ENCODE measurements around the gene IQCF5. TPM values are rescaled to one million over a fixed set of nuclear protein-coding genes. Genes with fewer than 3 reads are reported as not detected.
A peak's percentile ranks its signal among the peaks of the same experiment; 100 is the strongest.
"Not testable (repeated sequence)": the region's sequence is repeated elsewhere in the genome, so short reads cannot be mapped to it uniquely, and the experiment has no call there.

The IQCF5 gene
- not detected in 2 replicates for total RNA-seq (2014; rRNA removed; shearing (Covaris generic); ENCODE audit: low replicate concordance)

DNA sequence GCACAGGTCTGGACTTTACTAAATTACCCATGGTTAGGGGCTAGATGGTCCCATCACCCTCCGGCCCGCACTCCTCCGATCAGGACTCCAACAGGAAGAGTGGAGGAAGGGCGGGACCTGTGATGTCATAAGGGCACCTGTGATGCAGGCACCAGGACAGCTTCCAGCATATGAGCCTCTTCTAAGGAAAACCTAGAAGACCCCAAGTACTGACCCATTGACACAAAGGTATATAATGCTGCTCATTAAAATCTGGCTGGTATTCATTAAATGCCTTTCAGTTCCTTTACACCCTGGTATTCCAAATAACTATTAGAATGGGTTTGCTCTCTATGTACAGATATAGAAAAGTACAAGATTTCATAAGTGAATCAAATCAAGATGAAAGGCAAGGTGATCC is at the start of gene IQCF5:
Gene IQCF5 (minus strand): TSS at position 101 of the 400 bp plus-strand sequence. CDS start 70 bp downstream, at position 31.
- in situ Hi-C loops (cut with HindIII; ENCODE audit: low pct_unique_long_range_greater_than_20kb, low sequenced_read_pairs) = no loop called here
- no peak for DNase-seq (ENCODE audit: low read depth)

DNA sequence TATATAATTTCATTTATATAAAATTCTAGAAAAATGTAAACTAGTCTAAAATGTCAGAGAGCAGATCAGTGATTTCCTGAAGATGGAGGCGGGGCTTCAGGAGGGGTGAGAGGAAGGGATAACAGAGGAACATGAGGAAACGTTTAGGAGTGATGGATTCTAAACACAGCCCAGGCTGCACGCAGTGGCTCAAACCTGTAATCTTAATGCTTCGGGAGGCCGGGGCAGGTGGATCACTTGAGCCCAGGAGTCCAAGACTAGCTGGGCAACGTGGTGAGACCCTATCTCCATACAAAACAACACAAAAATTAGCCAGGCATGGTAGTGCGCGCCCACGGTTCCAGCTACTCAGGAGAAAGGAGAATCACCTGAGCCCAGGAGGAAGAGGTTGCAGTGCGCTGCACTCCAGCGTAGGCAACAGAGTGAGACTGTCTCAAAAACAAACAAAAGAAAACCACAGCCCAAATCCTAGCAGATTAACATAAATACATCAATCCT is 45.7 kb upstream of the IQCF5 start:
- in situ Hi-C loops (cut with HindIII; ENCODE audit: low pct_unique_long_range_greater_than_20kb, low sequenced_read_pairs) = no loop called here

DNA sequence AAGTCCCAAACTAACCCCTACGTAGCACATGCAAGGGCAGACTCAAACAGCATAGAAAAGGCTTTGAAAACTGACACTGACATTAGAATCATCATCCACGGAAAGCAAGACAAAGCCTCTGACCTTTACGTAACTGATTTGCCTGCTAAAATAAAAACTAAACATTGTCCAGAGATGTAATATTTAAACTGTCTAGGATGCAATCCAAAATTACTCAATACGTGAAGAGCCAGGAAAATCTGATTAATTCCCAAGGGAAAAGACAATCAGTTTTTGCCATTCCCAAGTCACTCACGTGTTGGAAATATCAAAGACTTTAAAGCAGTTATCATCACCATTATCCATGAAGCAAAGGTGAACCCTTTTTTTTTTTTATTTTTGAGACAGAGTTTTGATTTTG is 41.0 kb upstream of the IQCF5 start:
- no peak for DNase-seq (ENCODE audit: low read depth)
- in situ Hi-C loops (cut with HindIII; ENCODE audit: low pct_unique_long_range_greater_than_20kb, low sequenced_read_pairs) = no loop called here

More for the DNA sequence above, 45.7 kb upstream of the IQCF5 start:
- no peak for DNase-seq (ENCODE audit: low read depth)

DNA sequence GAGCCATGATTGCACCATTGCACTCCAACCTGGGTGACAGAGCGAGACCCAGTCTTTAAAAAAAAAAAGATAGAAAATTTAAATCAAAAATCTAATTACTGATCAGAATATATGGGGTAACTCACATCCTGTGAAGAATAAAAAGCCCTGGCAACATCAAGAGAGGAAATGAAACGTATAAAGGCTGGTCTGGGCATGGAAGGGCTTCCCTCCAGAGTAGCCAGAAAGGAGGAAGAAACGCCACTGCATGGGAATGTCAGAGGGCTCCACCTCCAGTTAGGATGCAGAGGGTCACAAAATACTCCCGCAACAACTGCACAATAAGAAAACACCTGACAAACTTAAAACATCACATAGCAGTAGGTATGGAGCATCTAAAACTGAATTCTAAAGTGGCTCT is 32.6 kb upstream of the IQCF5 start:
- no peak for DNase-seq (ENCODE audit: low read depth)
- in situ Hi-C loops (cut with HindIII; ENCODE audit: low pct_unique_long_range_greater_than_20kb, low sequenced_read_pairs) = no loop called here

DNA sequence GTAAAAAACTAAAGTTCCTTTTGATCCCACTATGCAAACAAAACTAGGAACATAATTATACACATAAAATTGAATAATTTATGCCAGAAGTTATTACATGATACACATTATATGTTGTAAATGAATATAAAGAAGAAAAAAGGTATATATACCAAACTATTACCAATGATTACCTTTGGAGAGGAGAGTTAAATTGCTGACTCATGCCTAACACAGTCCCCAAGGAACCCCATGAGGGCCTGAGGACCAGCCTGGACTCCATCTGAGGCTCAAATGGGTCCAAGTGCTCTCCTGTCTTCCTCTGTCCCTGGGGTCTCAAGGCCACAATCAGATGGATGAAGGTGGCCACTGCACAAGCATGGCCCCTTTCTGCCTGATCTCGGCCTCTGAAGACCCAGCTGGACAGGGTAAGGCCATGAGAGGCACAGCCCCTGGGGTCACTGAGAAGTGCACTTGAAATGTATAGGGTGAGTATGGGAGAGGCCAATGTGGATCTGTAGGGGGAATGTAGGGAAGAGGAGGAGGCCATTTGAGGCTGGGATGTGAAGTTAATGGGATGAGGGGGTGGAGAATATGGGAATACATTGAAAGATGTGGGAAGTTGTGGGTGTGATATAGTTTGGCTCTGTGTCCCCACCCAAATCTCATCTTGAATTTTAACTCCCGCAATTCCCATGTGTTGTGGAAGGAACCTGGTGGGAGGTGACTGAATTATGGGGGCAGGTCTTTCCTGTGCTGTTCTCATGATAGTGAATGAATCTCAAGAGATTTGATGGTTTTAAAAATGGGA is 28.8 kb upstream of the IQCF5 start:
- DNase-seq (ENCODE audit: low read depth) = no peak
- in situ Hi-C loops (cut with HindIII; ENCODE audit: low pct_unique_long_range_greater_than_20kb, low sequenced_read_pairs) = no loop called here

DNA sequence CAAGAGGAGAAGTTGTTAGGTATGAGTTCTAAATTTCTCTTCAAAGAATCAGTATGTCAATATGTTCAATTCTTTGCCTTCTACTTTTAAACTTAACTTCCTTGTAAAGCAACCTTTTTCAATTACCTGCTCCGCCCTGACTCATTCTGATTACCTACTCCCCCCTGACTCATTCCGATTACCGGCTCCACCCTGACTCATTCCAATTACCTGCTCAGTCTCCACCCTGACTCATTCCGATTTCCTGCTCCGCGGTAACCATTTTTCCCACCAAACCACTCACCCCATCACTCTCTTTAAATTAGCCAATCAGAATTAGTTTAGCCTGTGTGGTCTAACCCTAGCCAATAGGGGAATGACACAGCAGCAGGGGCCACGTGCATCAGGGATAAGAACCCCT is 27.0 kb upstream of the IQCF5 start:
- in situ Hi-C loops (cut with HindIII; ENCODE audit: low pct_unique_long_range_greater_than_20kb, low sequenced_read_pairs) = not testable (repeated sequence)
- peak; percentile 56 for DNase-seq (ENCODE audit: low read depth)

DNA sequence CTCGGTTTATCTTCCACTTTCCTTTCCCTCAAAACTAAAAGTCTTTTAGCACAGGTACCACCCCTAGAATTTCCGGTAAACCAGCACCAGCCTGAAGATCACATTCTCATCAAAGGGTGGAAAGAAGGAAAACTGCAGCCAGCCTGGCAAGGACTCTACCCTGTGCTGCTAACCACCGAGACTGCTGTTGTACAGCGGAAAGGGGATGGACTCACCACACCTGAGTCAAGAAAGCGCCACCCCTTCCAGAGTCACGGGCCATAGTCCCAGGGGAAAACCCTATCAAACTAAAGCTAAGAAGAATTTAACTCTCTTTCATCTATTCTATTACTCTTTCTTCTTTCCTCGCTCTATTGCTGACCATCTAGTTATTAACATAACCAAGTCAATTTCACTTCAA is 24.6 kb upstream of the IQCF5 start:
- DNase-seq (ENCODE audit: low read depth); in situ Hi-C loops (cut with HindIII; ENCODE audit: low pct_unique_long_range_greater_than_20kb, low sequenced_read_pairs): not testable (repeated sequence)

DNA sequence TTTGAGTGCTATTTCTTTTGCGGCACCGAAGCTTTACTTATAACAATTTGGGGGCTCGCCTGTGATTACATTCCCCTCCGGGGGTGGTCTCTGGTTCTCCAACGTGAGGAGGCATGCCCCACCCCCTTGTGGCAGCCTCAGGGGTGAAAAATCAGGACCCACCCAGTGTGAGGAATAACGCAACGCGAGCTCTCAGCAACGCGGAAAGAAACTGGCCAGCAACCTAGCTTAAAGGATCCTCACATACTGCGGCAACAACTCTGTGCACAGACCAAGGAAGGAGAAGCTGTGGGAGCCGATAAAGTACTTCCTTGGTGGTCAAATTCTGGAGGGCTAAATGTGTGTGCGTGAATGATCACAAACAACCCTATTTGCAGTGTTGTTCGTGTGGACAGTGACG is 22.0 kb upstream of the IQCF5 start:
- in situ Hi-C loops (cut with HindIII; ENCODE audit: low pct_unique_long_range_greater_than_20kb, low sequenced_read_pairs) = no loop called here
- no peak for DNase-seq (ENCODE audit: low read depth)

DNA sequence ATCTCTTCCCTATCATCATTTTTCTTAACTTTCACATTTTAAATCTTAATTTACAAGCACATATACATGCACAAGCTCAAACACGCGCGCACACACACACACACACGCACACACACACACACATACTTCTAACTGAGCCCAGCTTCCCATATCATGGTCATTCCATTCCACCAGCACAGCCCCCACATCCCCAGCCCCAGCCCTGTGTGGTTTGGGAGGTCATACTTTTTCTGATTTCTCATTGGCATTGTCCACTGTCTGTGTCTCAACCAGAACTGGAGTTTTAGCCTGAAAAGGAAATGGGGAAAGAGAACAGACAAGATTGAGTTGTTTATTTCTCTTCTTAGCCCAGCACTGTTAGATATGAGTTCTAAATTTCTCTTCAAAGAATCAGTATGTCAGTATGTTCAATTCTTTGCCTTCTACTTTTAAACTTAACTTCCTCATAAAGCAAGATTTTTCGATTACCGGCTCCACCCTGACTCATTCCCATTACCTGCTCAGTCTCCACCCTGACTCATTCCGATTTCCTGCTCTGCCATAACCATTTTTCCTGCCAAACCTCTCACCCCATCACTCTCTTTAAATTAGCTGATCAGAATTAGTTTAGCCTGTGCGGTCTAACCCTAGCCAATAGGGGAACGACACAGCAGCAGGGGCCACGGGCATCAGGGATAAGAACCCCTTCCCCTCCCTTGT is 21.4 kb upstream of the IQCF5 start:
- in situ Hi-C loops (cut with HindIII; ENCODE audit: low pct_unique_long_range_greater_than_20kb, low sequenced_read_pairs) = no loop called here

DNA sequence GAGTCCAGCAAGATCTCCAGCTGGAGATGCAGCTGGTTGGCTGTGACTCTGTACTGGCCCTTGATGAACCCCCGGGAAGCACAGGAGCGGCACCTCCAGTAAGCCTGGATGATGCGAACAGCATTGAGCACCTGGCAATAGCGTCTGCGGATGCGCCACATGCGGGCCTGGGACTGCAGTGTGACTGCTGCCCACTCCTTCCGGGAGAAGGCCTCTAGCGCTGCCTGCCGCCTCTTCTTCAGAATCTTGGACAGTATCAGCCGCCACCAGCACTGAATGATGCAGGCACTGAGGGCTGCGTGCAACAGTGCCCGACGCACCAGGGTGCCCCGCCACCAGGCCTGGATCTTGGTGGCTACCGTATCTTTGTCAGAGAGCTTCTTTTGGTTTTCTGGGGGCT is 19.5 kb upstream of the IQCF5 start:
- no peak for DNase-seq (ENCODE audit: low read depth)
- in situ Hi-C loops (cut with HindIII; ENCODE audit: low pct_unique_long_range_greater_than_20kb, low sequenced_read_pairs) = no loop called here

More for the DNA sequence above, 21.4 kb upstream of the IQCF5 start:
- no peak for DNase-seq (ENCODE audit: low read depth)

DNA sequence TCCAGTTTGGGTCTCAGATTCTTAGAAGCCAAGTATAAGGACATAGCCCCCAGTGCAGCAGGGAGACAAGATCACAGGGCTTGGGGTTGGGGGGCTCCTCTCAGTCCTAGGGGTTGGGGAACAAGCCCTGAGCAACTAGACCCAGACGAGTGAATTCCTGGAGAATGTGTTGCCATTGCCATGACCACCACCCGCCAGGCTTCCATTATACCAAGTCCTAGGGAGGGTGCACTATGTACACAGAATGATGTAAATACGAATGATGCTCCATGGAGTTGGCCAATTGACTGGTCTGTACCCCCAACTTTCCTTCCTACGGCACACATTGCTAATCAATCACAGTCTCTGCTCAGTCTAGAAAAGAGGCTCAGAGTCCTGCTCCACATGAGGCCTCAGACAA is 19.0 kb upstream of the IQCF5 start:
- in situ Hi-C loops (cut with HindIII; ENCODE audit: low pct_unique_long_range_greater_than_20kb, low sequenced_read_pairs) = no loop called here
- no peak for DNase-seq (ENCODE audit: low read depth)

DNA sequence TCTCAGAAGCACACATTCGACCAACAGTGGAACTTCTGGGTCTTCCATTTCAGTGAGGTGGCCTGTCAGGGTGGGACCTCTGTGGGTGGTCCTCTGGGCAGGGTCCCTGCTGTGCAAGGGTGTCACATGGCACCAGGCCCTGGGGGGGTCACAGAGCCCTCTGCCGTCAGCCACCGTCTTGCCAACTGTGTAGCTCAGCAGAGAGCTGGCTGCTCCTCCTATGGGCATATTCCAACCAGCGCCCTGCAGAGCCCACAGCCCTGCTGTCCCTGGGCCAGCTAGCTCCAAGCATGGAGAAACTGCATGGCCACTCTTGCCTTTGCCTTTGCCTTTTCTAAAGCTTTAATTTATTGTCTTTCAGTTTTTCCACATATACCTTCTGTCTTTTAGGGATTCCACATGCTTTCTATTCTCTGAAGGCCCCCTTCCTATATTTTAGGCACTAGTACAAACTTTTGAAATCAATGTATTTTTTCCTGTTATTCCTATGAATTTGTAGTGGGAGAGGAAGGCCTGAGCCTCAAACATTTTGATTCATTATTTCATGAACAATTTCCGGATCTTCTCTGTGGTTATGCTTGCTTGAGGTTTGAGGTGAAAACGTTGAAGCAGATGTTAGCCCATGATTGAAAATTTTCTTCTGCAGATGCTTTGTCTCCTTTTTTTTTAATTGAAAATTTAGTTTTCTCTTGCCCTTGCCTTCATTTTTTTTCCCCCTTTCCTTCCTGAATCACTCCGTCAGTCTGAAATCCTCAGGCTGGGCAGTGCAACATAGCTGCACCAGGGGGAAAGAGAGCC is 16.0 kb upstream of the IQCF5 start:
- in situ Hi-C loops (cut with HindIII; ENCODE audit: low pct_unique_long_range_greater_than_20kb, low sequenced_read_pairs) = no loop called here

DNA sequence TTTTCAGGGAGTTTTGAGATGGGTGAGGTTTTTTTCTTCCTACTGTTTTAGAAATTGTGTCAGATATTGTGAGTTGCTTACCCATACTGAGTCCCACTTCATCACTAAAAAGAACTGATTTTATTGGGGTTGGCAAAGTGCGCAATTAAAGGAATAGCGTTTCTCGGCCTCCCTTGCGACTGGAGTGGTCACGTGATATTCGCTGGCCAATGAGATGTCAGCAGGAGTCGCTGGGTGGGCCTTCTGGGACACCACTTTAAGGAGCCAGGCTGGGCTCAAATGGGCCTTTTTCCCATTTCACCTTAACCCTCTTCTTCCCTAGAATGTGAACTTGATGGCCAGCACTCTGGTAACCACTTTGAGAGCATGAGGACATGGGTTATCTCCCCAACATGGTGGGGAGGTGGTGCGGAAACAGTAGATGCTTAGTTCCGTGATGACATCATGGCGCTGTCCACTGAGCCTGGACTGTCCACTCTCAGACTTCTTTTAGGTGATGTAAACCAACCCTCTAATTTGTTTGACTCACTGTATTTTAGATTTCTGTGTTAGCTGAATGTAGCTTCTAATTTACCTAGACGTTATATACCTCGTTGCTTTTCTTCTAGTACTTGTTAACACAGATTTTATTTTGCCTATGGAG is 13.2 kb upstream of the IQCF5 start:
- no peak for DNase-seq (ENCODE audit: low read depth)
- in situ Hi-C loops (cut with HindIII; ENCODE audit: low pct_unique_long_range_greater_than_20kb, low sequenced_read_pairs) = no loop called here

More for the DNA sequence above, 16.0 kb upstream of the IQCF5 start:
- no peak for DNase-seq (ENCODE audit: low read depth)

DNA sequence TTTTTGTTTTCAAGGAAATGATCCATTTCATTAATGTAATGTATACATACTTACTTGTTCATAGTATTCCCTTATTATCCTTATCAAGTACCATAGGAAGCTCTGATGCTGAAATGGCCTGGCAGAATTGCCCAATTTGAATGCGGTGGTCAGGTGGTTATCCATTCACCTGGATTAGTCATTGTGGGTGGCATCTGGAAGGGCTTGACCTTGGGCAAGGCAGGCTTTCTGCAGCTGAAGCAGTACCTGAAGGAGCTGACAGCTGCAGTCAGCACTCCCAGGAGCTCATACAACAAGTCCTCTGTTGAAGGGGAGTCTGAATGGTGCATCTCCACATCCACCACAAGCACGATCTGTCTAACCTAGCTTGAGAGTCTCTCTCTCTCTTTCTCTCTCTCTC is 12.2 kb upstream of the IQCF5 start:
- peak; percentile 7 for DNase-seq (ENCODE audit: low read depth)

DNA sequence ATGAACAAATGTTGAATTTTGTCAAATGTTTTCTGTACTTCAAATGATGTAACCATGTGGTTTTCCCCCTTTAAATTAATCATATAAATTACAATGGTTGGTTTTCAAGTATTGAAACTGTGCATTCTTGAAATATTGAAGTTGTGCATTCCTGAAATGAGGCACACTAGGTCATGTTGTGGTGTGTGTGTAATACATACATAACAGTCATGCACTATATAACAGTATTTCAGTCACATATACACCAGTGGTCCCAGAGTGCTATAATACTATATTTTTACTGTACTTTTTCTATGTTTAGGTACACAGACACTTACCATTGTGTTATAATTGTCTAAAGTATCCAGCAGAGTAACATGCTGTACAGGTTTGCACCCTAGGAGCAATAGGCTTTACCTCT is 11.0 kb upstream of the IQCF5 start:
- in situ Hi-C loops (cut with HindIII; ENCODE audit: low pct_unique_long_range_greater_than_20kb, low sequenced_read_pairs) = no loop called here
- no peak for DNase-seq (ENCODE audit: low read depth)

More for the DNA sequence above, 12.2 kb upstream of the IQCF5 start:
- in situ Hi-C loops (cut with HindIII; ENCODE audit: low pct_unique_long_range_greater_than_20kb, low sequenced_read_pairs) = no loop called here

DNA sequence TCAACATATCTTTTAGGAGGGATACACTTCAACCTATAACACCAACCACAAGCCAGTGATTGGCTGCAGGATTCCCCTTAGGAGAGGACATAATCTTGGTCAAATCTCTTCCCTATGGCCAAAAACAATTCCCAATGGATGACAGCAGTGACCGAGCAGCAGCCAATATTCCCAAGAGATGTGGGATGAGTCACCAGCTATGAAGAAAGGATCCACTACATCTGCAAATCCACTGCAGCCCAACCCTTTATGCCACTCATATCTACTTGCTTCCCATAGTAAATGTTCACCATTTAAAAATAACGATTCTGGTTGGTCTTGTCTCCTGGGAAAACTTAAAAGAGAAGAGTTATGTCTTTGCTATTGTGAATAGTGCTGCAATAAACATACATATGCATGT is 4.5 kb upstream of the IQCF5 start:
- in situ Hi-C loops (cut with HindIII; ENCODE audit: low pct_unique_long_range_greater_than_20kb, low sequenced_read_pairs) = no loop called here
- no peak for DNase-seq (ENCODE audit: low read depth)

DNA sequence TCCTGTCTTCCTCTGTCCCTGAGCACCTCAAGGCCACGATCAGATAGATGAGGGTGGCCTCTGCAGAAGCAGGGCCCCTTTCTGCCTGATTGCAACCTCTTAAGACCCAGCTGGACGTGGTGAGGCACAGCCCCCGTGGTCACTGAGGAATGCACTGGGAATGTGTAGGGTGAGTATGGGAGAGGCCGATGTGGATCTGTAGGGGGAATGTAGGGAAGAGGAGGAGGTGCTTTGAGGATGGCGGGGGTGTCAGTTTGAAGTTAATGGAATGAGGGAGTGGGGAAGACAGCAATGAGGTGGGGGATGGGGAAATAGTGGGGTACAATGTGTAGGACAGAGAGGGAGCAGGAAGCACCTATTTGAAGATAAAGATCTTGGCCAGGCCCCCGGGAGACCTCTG is 785 bp upstream of the IQCF5 start:
- in situ Hi-C loops (cut with HindIII; ENCODE audit: low pct_unique_long_range_greater_than_20kb, low sequenced_read_pairs) = no loop called here
- DNase-seq (ENCODE audit: low read depth) = no peak

DNA sequence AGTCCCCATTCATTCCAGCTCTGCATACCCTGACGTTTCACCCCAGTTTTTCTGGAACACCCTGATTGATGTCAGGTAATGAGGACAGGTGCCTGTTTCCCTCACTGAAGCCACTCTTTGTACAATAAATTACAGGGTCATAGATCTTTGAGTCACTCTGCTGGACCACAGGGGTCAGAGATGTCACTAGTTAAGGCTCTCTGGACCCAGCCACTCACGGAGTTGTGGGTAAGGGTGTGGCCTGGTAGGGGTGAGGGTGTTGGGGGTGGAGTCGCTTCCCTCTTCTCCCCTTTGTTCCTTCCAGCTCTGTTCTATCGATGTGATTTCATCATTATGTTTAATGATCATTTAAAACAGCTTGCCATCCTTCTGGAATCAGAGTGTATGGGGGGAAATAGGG is 512 bp downstream of the IQCF5 start:
- in situ Hi-C loops (cut with HindIII; ENCODE audit: low pct_unique_long_range_greater_than_20kb, low sequenced_read_pairs) = no loop called here

More for the DNA sequence above, 512 bp downstream of the IQCF5 start:
- DNase-seq (ENCODE audit: low read depth) = no peak

Measured in Caki2 (cell line).